DMS53 treated with DMSO at 0.1 percent for 48 hours (cell line): ENCODE results near the gene IL12RB2.

Experiments
- DNase-seq: peaks from one replicate; lab custom pipeline; 2025; ENCODE audit not compliant: unreplicated experiment; lab: John Stamatoyannopoulos, UW

IL12RB2 gene

DNA sequence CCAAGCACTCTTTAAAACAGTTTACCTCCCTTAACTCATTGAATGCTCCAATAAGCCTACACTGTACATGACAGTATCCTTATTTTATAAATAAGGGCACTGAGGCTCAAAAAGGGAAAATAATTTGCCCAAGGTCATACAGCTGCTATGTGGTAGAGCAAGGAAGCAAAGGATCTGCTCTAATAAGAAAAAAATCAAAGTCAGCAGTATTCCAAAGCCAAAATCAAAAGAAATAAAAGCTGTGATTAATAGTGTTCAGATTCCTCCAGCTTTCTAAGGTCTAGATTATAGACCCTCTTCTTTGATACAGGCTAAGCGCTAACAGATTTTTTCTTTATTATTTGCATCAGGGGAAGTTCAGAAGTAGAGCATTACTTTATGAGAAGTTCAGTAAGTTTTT, 39.3 kb downstream of the IL12RB2 start:
- no peak for DNase-seq

DNA sequence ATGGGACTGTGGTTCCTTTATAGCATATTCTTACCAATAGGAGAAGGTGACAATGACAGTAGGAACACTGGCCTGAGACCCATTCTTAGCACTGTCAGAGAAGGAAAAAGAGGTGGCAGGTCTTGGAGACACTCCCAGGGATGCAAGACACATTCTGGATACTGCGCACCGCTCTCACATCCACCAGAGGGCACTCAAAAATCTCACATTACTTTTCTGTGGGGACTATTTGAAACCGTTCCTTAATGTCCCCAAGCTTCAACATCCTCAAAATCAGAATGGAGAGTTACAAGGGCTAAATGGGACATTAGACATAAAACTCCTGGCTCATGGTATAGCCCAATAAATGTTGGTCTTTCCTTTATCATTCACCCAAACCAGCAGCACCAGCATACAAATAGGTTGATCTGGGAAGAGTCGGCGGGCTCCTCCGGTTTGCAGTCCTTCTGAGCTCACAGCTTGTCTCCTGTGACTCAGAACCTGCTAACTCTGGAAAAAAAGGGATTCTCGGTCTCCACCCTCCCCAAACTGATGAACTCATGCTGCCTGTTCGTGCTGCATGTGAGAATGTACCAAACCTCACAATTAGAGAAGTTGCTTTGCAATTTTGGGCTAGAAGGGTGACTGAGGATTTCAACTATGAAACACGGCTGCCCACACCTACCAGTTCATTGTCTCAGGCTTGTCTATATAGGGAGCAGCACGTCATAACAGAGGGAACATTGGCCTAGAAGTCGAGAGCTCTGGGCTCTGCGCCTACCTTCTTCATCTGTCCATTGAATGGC, 40.2 kb downstream of the IL12RB2 start:
- DNase-seq, result peak; percentile 61

DNA sequence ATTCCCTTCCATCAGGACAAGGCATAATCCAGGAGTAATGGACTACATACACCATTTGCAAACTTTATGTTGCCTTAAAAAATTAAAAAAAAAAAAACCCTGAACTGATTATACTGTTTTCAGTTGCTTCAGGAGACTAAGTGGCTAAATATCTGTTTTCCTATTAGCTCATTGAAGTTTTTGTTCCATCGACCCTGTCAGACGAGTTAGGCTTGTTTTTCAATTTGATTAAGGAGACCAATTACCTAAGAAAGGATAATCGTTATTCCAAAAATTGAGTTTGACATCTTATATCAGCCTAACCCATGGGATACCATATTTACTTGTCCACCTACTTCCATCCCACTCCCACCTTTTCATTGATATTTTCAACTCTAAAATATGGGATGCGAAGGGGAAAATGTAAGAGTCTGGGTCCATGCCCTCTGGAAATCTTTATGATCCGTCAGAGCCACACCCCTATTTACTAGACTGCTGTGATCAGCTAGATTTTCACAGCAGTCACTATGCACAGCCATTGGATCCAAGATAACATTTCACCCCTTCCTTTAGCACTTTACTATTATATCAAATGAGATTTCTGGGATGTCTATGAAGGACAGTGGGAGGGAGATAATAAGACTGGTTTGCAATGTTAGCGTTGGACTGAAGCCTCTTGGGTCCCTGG, 41.0 kb downstream of the IL12RB2 start:
- no peak for DNase-seq

DNA sequence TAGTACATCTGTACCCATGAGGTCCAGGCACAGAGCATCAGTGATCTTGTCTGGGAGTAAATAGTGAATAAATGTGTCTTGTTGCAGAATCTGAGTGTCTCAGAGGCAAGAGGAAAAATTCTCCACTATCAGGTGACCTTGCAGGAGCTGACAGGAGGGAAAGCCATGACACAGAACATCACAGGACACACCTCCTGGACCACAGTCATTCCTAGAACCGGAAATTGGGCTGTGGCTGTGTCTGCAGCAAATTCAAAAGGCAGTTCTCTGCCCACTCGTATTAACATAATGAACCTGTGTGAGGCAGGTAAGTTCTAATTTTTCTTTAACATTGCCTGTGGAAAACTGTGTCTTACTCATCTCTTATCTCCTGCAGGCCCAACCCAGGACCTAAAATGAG, 43.1 kb downstream of the IL12RB2 start:
- no peak for DNase-seq

DNA sequence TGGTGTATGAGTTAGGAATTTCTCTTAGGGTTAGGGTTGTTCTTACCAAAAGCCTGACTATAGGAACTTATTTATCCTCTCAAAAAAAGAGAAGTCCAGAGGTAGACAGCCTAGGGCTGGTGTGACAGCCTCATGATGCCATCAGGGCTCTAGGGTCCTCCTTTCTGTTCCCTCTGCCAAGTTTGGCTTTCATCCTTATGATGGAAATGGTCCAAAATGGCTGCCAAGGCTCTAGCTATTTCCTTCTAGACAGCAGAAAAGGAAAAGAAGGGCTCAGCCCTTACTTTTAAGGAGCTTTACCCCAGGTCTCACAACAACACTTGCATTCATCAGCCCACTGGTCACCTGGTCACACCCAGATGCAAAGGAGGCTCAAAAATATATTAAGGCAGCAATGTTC, 44.5 kb downstream of the IL12RB2 start:
- DNase-seq, result no peak

DNA sequence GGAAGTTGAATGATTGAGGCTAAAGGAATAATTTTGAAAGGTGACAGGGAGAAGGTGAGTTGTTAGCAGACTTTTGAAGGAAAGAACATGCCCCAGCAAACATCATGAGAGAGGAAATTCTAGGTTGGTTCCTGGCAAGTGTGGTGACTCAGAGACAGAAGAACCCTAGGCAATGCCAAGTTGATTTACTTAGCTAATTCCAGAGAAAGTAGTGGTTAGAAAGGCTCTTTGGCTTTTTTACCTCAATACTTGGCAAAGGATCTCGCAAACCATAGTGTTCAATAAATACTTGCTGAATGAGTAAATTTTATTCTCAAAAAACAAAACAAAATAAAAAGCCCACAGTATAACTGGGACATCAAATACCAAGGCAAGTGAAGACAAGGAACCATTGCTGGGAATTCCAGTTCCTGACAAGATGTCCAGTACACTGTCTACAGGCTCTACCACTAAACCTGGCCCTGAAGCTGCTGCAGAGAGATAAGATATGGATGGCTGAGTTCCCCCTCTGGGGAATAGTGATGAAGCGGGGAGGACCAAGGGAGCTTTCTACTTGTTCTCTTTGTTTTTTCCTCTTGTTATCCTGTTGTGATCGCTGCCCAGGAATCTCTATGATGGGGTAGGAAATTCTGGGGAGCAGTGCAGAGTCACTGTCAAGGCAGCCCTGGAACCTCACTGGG, 48.2 kb downstream of the IL12RB2 start:
- DNase-seq, result no peak

DNA sequence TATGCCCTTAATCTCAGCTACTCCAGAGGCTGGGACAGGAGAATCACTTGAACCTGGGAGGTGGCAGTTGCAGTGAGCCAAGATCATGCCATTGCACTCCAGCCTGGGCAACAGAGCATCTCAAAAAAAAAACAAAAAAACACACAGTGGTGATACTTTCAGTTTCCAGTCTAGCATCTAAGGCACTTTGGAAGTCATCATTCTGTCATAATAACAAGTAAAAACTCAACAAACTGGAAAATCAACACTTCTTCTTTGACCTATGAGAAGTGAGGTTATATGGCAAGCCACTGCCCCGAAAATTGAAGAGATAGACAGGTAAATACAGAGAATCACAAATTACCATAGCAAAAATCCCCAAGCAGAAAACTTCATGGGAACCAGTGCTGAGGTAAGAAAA, 51.9 kb downstream of the IL12RB2 start:
- DNase-seq, result no peak

DNA sequence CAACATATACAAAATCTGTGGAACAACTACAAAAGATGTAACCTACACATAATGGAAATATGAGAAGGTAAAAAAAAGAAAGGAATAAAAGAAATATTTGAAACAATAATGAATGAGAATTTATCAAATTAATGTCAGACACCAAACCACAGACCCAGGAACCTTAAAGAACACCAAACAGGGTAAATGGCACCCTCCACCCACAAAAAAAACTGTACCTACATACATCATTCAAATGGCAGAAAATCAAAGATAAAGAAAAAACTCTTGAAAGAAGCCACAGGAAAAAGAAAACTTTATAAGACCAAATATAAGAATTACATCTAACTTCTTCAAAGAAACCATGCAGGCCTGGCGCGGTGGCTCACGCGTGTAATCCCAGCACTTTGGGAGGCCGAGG, 54.0 kb downstream of the IL12RB2 start:
- no peak for DNase-seq

DNA sequence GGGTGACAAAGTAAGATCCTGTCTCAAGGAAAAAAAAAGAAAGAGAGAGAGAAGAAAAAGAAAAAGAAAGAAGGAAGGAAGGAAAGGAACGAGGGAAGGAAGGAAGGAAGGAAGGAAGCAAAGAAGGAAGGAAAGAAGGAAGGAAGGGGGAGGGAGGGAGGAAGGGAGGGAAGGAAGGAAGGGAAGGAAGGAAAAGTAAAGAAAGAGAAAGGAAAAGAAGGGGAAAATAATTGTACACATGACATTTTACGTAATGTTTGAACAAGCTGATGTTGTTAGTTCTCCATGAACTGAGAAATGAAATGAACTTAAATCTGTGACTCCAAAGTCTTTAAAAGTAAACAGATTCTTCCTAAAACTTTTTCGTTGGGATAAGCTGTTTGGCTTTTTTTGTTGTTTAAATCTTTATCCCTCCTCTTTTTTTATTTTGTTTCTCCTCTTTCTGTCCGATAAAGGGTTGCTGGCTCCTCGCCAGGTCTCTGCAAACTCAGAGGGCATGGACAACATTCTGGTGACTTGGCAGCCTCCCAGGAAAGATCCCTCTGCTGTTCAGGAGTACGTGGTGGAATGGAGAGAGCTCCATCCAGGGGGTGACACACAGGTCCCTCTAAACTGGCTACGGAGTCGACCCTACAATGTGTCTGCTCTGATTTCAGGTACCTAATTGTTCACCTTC, 59.8 kb downstream of the IL12RB2 start:
- peak; percentile 84 for DNase-seq

DNA sequence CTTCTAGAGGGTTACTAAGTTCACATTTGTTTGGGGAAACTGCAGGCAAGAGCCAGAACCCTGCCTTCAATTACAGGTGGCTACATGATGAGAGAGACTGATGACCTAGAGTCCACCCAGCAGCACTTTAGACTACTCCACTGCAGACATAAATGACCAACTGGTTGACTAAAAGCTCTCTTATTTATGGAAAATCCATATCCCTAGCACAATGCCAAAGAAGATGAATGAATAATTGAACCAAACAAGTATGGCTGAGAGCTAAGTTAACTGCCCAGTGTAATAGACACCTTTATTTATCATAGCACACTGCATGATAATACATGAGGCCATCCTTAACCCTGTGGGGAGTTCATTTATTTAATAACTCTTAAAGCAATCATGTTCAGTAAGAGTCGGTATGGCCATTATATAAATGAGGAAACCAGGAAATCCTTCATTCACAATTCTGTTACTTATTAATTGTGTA, 60.4 kb downstream of the IL12RB2 start:
- DNase-seq, result no peak

DNA sequence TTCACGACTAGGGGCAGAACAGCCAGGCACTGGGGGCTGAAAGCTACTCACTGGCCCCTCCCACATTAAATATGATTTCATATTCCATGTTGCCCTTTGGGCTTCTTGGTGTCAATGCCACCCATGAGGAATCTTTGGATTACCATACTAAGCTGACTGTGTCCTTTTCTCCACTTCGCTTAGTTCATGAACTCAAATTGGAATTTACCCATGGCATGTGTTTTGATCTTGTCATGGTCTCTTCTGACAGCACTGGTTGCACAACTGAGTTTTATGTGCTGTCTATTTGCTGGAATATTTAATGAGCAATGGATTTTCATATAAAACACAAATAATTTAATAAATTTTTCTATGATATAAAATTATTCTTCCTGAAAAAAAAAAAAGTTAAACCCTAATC, 63.4 kb downstream of the IL12RB2 start:
- DNase-seq, result no peak

DNA sequence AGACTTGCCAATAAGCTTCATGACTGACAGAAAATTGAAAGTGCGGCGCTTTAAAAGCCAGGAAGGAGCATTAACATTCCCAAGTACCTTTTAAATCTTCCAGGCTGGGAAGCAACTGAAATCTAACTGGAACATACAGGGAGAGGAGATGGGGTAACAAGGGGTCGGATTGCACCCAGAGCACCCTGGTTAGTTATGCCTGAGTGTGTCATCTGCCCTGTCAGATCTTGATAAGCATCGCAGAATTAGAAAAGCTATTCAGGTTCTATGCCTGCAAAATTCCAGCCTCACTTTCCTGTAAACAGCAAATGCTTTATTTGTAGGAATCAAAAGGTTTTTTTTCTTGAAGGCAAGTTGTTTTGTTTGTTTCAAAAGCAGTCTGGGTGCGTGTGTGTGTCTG, 64.0 kb downstream of the IL12RB2 start:
- no peak for DNase-seq

DNA sequence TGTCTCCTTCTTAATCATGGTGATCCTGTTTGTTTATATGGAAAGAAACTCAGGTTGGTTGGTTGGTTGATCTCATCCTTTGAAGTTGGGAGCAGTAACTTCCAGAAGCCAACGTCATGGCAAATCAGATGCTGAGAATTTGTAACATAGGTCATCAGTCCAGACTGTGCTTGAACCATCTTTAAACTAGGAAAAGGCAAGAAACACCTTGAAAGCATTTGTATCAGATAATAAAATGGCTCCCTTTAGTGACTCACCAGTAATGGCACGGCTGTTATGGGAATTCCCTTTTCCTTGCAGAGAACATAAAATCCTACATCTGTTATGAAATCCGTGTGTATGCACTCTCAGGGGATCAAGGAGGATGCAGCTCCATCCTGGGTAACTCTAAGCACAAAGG, 64.5 kb downstream of the IL12RB2 start:
- no peak for DNase-seq

DNA sequence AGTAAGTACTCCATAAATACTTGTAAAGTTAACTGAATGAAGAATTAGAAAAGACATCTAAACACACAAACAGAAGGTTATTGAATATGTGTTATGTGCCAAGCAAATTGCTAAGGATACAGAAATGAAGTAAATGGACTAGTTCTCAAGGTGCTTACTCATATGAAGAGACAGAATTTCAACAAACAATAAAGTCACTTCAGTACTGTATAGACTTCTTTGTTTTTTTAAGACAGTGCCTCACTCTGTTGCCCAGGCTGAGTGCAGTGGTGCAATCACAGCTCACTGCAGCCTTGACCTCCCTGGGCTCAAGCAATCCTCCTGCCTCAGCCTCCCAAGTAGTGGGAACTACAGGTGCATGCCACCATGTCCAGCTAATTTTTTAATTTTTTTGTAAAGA, 65.2 kb downstream of the IL12RB2 start:
- DNase-seq, result no peak

DNA sequence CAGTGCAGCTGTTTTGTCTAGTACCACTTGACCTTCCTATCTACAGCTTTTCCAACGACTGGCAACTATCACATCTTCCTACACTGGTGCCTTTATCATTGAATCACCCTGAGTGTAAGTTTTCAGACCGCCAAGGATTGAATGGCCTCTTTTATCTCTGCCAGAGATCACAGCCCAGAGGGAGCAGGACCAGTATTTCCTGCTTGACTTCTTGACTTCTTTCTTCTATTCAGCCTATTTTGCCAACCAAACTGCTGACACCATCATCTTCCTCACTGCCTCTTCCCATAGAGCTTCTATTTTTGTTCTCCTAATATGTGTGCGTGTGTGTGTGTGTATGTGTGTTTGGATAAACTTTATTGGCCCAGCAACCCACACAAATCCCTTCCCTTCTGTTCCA, 68.7 kb downstream of the IL12RB2 start:
- DNase-seq, result peak; percentile 59

DNA sequence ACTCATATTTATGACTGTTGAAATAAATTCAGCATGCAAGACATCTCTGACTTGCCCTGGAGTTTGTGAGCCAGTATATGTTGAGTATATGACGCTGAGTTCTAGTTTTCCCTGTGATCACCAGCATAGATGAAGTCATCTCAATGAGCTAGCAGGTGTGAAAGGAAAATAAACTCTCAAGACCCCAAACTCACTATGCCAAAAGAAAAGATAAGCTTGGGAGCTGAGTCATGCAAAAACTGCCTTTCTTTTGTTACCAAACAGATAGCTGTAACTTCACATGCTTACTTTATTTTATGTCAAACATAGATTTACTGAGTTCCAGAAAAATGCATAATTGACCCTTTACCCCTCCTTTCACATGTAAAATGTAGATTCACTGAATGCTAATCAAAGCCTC, 69.6 kb downstream of the IL12RB2 start:
- DNase-seq, result no peak

DNA sequence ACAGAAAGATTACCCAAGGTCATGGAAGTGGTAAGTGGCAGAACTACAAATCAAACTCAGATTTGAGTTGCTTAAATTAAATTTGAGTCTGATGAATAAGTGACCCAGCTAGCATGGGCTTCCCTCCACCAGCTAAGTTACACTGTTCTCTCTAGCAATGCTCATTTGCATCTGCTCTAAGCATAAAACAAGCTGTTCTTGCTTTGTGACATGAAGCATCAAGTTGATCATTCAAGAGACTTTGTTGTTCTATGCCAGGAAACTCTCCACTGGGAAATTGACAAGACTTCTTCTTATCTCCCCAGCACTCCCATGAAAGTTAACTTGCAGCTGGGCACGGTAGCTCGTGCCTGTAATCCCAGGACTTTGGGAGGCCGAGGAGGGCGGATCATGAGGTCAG, 73.5 kb downstream of the IL12RB2 start:
- DNase-seq, result no peak

DNA sequence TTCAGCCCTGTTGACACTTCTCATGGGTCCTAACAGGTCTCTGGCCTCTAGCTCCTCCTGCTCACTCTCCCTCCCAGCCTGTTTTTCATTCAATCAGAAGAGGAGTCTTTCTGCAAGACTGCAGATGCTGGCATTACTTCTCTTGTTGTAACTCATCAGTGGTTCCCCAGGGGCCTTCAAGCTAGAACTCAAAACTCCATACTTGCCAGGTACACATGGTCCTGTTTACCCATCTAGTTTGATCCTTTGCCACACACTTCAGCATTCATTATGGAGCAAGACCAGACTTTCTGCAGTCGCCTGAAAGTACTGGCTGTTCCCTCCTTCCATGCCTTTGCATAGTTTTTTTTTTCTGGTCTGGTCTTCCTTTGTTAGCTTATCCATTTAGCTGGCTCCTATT, 74.6 kb downstream of the IL12RB2 start:
- no peak for DNase-seq

DNA sequence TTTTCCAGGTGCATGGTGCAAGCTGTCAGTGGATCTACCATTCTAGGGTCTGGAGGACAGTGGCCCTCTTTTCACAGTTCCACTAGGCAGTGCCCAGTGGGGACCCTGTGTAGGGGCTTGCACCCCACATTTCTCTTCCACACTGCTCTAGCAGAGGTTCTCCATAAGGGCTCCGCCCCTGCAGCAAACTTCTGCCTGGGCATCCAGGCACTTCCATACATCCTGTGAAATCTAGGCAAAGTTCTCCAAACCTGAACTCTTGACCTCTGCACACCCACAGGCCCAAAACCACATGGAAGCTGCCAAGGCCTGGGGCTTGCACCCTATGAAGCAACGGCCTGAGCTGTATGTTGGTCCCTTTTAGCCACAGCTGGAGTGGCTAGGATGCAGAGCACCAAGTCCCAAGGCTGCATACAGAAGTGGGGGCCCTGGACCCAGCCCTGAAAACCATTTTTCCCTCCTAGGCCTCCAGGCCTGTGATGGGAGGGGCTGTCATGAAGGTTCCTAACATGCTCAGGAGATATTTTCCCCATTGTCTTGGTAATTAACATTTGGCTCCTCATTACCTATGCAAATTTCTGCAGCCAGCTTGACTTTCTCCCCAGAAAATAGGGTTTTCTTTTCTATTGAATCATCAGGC, 76.4 kb downstream of the IL12RB2 start:
- DNase-seq, result no peak

DNA sequence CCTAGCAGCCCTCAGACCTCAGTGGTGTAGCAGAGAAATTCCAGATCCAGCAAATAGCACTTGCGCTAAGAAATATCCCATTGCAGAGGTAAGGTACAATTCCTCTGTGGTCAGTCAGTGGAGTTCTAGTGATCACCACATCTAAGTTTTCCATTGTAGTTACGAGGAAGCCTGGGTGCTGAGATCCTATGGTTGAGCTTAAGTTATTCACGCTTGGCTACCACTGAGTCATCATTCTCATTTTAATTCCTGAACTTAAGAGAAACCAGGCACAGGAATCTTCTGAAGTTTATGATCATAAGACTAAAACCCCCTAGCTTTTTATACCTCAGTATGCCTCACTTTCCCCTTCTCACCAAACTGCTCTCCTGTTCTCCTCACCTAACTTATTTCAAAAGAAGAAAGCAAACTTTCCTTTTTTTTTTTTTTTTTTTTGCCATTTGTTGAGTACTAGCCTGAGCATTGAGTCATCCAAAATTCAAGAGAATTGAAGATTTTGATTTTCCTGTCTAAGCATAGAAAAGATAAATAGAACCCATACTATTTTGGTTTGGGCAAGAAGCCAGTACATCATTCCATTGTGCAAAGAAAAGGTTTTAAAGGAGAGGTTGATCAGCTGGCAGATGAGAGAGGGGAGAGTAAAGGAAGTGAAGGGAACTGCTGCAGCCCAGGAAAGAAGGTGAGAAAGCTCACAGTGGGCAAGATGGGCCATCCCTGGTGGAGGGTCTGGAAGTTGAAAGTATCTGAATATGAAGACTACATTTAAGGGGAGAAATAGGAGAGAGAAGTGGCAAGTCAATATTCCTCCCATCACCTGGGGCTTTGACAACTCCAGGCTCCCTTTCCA, 82.6 kb downstream of the IL12RB2 start:
- DNase-seq, result no peak
